OCI-LY1 (cell line): ENCODE results near the gene PKD2L2.

ENCODE experiments used
- CTCF ChIP-seq: fragments of 200-600 bp; sonication (generic), shearing (Covaris generic); IDR thresholded peaks from 2 replicates; pipeline ENCODE4 v1.5.1; 2017; ENCODE audit warnings: mild to moderate bottlenecking, antibody characterized with exemption, low read length, moderate library complexity, mixed read lengths
- EZH2 ChIP-seq: fragments of 200-600 bp; sonication (generic), shearing (Covaris generic); IDR thresholded peaks from 2 replicates; pipeline ENCODE4 v1.8.0; 2017; ENCODE audit warnings: borderline replicate concordance, mixed run types, mild to moderate bottlenecking, antibody characterized with exemption, low read length, moderate library complexity, mixed read lengths

GRCh38 chr5:137888466-137888862 lies 793 bp upstream of the PKD2L2 start:
- TF ChIP-seq CTCF (no peak), EZH2 (no peak)
